ENCODE results near the gene ZNF837.

GRCh38 chr19:58334691-58335249, 46.1 kb downstream of the ZNF837 start:
- no peak for TF ChIP-seq CTCF (IDR thresholded peaks at IDR 0.05; ENCODE audit: low read depth, low read length, poor library complexity, severe bottlenecking)
- TF ChIP-seq EZH2phosphoT487 (IDR thresholded peaks at IDR 0.05; ENCODE audit: borderline replicate concordance, low read length), result no peak
